AG04449 (cell line): ENCODE data around the gene CALCOCO1.
"Not testable (repeated sequence)": the region's sequence is repeated elsewhere in the genome, so short reads cannot be mapped to it uniquely, and the experiment has no call there.

Experiments used
- CTCF ChIA-PET: fragments of 350-600 bp; formaldehyde crosslinking; extraction: SDS; loops from one replicate; lab custom pipeline; 2021; ENCODE audit warnings: antibody characterized with exemption; lab: Yijun Ruan, JAX
- POLR2A ChIA-PET: fragments of 400-600, 350-600 bp; formaldehyde crosslinking; extraction: SDS; loops from one replicate; lab custom pipeline; 2020; ENCODE audit warnings: antibody characterized with exemption, inconsistent platforms; lab: Yijun Ruan, JAX
- DNase-seq: peaks from one replicate; pipeline ENCODE4 v3.0.0-alpha.2; 2010; ENCODE audit warnings: low read depth, low spot score
- H3K4me3 ChIP-seq: 2 replicates; pipeline ENCODE4 v1.5.1; 2011; ENCODE audit warnings: low read depth, mild to moderate bottlenecking, control low read depth, low read length
- TF ChIP-seq, protein P1 (sequence below): IDR thresholded peaks from one replicate; pipeline ENCODE4 v1.5.1; 2011; ENCODE audit warnings: mild to moderate bottlenecking, moderate library complexity, low read length, control low read depth, inconsistent platforms; ENCODE audit not compliant: insufficient read depth; ENCODE audit errors: missing control alignments

Gene CALCOCO1

DNA sequence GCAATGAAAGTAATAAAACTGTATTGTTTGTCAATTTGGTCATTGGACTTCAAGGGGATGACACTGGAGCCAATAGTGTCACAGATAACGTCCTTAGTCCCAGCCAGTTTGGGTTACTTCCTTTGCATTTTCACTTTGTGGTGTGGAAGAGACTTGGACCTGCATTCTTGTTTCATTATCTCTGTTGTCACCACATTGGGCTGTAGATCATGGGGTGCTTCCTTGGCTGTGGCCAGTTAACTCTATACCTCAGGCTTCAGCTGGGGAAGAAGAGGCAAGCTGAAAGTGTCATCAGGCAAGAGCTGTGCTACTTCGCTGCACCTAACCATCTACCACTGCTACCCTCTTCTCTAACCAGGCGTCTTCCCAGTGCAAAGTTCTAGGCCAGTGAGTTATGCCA, 39.6 kb upstream of the CALCOCO1 start:
- TF ChIP-seq, protein P1, sequence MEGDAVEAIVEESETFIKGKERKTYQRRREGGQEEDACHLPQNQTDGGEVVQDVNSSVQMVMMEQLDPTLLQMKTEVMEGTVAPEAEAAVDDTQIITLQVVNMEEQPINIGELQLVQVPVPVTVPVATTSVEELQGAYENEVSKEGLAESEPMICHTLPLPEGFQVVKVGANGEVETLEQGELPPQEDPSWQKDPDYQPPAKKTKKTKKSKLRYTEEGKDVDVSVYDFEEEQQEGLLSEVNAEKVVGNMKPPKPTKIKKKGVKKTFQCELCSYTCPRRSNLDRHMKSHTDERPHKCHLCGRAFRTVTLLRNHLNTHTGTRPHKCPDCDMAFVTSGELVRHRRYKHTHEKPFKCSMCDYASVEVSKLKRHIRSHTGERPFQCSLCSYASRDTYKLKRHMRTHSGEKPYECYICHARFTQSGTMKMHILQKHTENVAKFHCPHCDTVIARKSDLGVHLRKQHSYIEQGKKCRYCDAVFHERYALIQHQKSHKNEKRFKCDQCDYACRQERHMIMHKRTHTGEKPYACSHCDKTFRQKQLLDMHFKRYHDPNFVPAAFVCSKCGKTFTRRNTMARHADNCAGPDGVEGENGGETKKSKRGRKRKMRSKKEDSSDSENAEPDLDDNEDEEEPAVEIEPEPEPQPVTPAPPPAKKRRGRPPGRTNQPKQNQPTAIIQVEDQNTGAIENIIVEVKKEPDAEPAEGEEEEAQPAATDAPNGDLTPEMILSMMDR, result no peak
- ChIA-PET CTCF (interaction anchor here (1.1 to 3.7 kb wide), 10 partner anchors 10 to 448 kb away, joined by 3 to 41 read pairs (median 8); partner anchors contain the start of genes CISTR, HOXC10 and HOXC9), POLR2A (no interaction called here)
- no peak for DNase-seq
- no peak overlapping the region for H3K4me3 ChIP-seq

DNA sequence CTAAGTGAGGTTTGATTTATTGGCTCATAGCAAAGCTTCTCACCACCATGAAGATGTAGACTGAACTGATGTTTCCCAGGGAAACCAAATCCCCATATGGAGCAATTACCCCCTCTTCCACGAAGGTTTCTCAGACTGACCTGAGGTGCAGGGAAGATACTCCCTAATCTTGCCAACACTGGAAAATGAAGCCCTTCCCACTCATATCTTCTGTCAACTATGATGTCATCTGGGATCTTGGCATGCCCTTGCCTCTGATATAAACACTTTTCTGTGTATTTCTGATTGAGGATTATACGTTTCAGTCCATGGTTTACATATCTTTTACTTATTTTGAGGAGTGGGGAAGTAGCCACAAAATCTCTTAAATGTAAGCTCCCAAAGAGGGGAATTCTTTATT, 38.6 kb upstream of the CALCOCO1 start:
- no peak for DNase-seq
- POLR2A ChIA-PET, result no interaction called here
- TF ChIP-seq, protein P1, result no peak
- no peak overlapping the region for H3K4me3 ChIP-seq
- CTCF ChIA-PET, result interaction anchor here (0.6 to 3.7 kb wide), 15 partner anchors 9 to 449 kb away, joined by 3 to 41 read pairs (median 5); partner anchors contain the start of genes CISTR and HOXC10

DNA sequence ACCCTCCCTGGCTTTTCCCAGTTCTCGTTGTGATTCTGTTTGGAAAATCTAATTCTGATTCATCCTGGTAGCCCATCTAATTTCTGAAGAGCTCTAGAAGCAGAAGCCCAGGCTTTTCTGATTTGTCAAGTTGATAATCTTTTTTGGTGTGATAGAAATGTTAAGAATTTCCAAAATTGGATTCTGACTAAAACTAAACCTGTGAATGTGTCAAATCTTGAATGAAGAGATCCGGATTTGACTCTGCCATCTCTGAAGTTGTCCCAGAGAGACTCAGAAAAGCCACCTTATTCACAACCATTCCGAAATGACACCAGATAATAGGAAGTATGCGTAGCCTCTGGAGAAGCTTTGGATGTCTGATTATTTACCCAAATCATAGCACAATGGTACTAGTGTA, 37.4 kb upstream of the CALCOCO1 start:
- CTCF ChIA-PET, result interaction anchor here (1.2 to 3.7 kb wide), 9 partner anchors 7 to 450 kb away, joined by 3 to 41 read pairs (median 9); partner anchors contain the start of gene HOXC10
- no peak for DNase-seq
- POLR2A ChIA-PET, result no interaction called here
- TF ChIP-seq, protein P1, result no peak
- H3K4me3 ChIP-seq, result no peak overlapping the region

DNA sequence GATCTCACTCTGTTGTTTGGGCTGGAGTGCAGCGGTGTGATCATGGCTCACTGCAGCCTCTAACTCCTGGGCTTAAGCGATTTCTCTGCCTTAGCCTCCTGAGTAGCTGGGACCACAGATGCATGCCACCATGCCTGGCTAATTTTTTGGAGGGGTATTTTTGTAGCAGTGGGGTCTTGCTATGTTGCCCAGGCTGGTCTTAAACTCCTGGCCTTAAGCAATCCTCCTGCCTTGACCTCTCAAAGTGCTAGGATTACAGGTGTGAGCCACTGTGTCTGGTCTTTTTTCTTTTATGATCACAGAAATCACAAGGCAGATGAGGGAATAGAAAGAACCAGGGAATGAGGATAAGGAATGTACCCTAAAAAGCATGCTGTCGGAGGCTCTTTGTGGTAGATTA, 35.5 kb upstream of the CALCOCO1 start:
- DNase-seq, H3K4me3 ChIP-seq, POLR2A ChIA-PET: not testable (repeated sequence)
- CTCF ChIA-PET, result interaction anchor here (0.9 to 2.1 kb wide), 3 partner anchors 10 to 428 kb away, joined by 3 to 14 read pairs (median 12); partner anchors contain the start of gene CISTR

DNA sequence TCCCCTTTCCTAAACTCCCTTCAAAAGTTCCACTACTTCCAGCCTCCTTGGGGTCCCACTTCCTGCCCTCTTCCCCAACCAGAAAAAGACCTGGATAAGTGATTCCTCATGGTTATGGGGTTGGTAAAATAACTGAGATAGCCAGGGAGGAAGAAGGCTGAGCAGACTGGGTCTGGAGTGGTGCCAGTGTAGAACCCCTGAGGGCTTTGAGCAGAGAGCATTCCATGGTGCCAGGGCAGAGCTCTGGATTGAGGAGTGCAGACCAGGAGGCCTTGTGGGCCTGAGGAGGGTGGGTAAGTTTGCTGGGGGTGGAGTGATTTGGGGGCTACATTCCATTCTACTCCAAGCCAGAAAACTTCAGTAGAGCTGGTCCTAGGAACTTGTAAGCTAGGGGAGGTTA, 34.1 kb upstream of the CALCOCO1 start:
- TF ChIP-seq, protein P1, result no peak
- ChIA-PET CTCF (interaction anchor here (0.6 to 2.1 kb wide), 5 partner anchors 9 to 453 kb away, joined by 3 to 14 read pairs (median 7); partner anchors contain the start of gene CISTR), POLR2A (no interaction called here)

DNA sequence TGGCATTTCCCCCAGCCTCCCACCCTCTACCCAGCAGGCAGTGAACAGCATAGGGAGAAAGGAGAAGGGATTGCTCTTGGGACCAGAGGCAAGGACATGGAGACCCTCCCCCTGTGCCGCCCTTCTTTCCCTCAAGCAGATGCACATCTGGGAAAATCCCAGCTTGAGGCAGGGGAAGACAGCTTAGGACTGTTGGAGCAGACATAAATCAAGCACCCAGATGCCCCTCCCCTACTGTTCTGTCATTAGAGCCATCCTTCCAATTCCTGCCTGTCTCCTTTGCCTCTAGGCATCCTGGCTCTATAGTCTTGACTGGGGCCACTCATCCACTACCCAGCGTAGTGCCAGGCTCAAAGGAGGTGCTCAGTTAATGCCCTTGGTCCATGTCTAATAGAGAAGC, 32.0 kb upstream of the CALCOCO1 start:
- H3K4me3 ChIP-seq, result no peak overlapping the region
- CTCF ChIA-PET, result interaction anchor here (1.0 to 7.3 kb wide), 4 partner anchors 13 to 457 kb away, joined by 3 to 87 read pairs (median 5); no protein-coding TSS in a partner anchor
- TF ChIP-seq, protein P1, result no peak
- DNase-seq, result no peak
- POLR2A ChIA-PET, result interaction anchor here (0.5 kb wide), 1 partner anchor 253 kb away, joined by 3 read pairs; no protein-coding TSS in a partner anchor

More for the DNA sequence above, 34.1 kb upstream of the CALCOCO1 start:
- no peak overlapping the region for H3K4me3 ChIP-seq
- no peak for DNase-seq
